IMR-90 (cell line): ENCODE data around the gene PLCXD1. TPM values are rescaled to one million over a fixed set of nuclear protein-coding genes. Genes with fewer than 3 reads are reported as not detected.
A peak's percentile ranks its signal among the peaks of the same experiment; 100 is the strongest.

Experiments
- ATAC-seq: fragments of 200-7000 bp; cut with Tn5 transposase; 2 replicates; pipeline ENCODE4 v1.9.1; 2020; ENCODE audit warnings: low read depth, mild to moderate bottlenecking, moderate library complexity
- BruUV-seq: library from RNA; stranded (reverse); fragments of 400-500 nt; replicated peaks from 2 replicates; lab custom pipeline; 2021; lab: Mats Ljungman, UMichigan
- CTCF ChIA-PET: fragments of 300-600 bp; formaldehyde crosslinking; extraction: SDS; loops from one replicate; lab custom pipeline; 2021; ENCODE audit warnings: antibody characterized with exemption; lab: Yijun Ruan, JAX
- POLR2A ChIA-PET: fragments of 300-600 bp; sonication (Branson Sonifier 250); formaldehyde crosslinking; loops from one replicate; lab custom pipeline; 2022; ENCODE audit warnings: antibody characterized with exemption; ENCODE audit not compliant: unreplicated experiment; lab: Charles Lee
- DNase-seq: peaks from one replicate; pipeline ENCODE4 v3.0.0; 2013
- H2AFZ ChIP-seq: replicated peaks from 2 replicates; pipeline ENCODE3; 2013; ENCODE audit warnings: low read length, mild to moderate bottlenecking; ENCODE audit not compliant: poor library complexity
- H2AK5ac ChIP-seq: 2 replicates; pipeline ENCODE4 v1.6.1; 2013; ENCODE audit warnings: low read depth, low read length, inconsistent platforms
- H2AK9ac ChIP-seq: replicated peaks from 2 replicates; pipeline ENCODE3; 2013; ENCODE audit warnings: mild to moderate bottlenecking, low read depth, low read length, moderate library complexity; ENCODE audit not compliant: poor library complexity
- H2BK120ac ChIP-seq: 2 replicates; pipeline ENCODE4 v1.6.1; 2013; ENCODE audit warnings: low read depth, low read length, inconsistent platforms
- H2BK15ac ChIP-seq: 3 replicates; pipeline ENCODE4 v1.6.1; 2013; ENCODE audit warnings: low read depth, low read length, inconsistent platforms
- H2BK20ac ChIP-seq: 2 replicates; pipeline ENCODE4 v1.6.1; 2013; ENCODE audit warnings: low read depth, mild to moderate bottlenecking, inconsistent platforms, low read length, moderate library complexity
- H2BK5ac ChIP-seq: 2 replicates; pipeline ENCODE4 v1.6.1; 2013; ENCODE audit warnings: mild to moderate bottlenecking, low read depth, low read length, inconsistent platforms; ENCODE audit not compliant: poor library complexity, severe bottlenecking
- H3K14ac ChIP-seq: replicated peaks from 2 replicates; pipeline ENCODE4 v1.6.1; 2013; ENCODE audit warnings: low read depth, low read length, inconsistent platforms
- H3K18ac ChIP-seq: 2 replicates; pipeline ENCODE4 v1.6.1; 2013; ENCODE audit warnings: low read depth, low read length, control low read depth
- H3K23ac ChIP-seq: 2 replicates; pipeline ENCODE4 v1.6.1; 2013; ENCODE audit warnings: low read depth, low read length, inconsistent platforms
- H3K27ac ChIP-seq: 2 replicates; pipeline ENCODE4 v1.5.1; 2013; ENCODE audit warnings: mild to moderate bottlenecking, control low read depth, low read length; ENCODE audit not compliant: insufficient read depth
- H3K27me3 ChIP-seq: 2 replicates; pipeline ENCODE4 v1.6.1; 2013; ENCODE audit warnings: low read length; ENCODE audit not compliant: control insufficient read depth, insufficient read depth
- H3K36me3 ChIP-seq: 2 replicates; pipeline ENCODE4 v1.6.1; 2013; ENCODE audit warnings: low read length, mixed read lengths; ENCODE audit not compliant: control insufficient read depth, insufficient read depth
- H3K4ac ChIP-seq: 2 replicates; pipeline ENCODE4 v1.6.1; 2013; ENCODE audit warnings: low read depth, low read length, inconsistent platforms
- H3K4me1 ChIP-seq: 2 replicates; pipeline ENCODE4 v1.6.1; 2013; ENCODE audit warnings: low read length, mixed read lengths; ENCODE audit not compliant: control insufficient read depth, insufficient read depth
- H3K4me2 ChIP-seq: 2 replicates; pipeline ENCODE4 v1.6.1; 2013; ENCODE audit warnings: low read depth, mild to moderate bottlenecking, control low read depth, low read length, moderate library complexity
- H3K4me3 ChIP-seq: 2 replicates; pipeline ENCODE4 v1.5.1; 2013; ENCODE audit warnings: low read depth, mild to moderate bottlenecking, control low read depth, low read length, moderate library complexity; ENCODE audit not compliant: insufficient read depth
- H3K56ac ChIP-seq: 2 replicates; pipeline ENCODE4 v1.6.1; 2013; ENCODE audit warnings: low read length, inconsistent platforms; ENCODE audit not compliant: insufficient read depth; ENCODE audit errors: extremely low read depth
- H3K79me1 ChIP-seq, 2 experiments: 2 replicates each; pipeline ENCODE4 v1.6.1; 2013; ENCODE audit warnings: low read length in 2 of 2, inconsistent platforms in 1 of 2, low read depth in 1 of 2
- H3K9ac ChIP-seq: 2 replicates; pipeline ENCODE4 v1.6.1; 2013; ENCODE audit warnings: low read depth, low read length, control low read depth
- H3K9me1 ChIP-seq: 2 replicates; pipeline ENCODE4 v1.6.1; 2013; ENCODE audit warnings: low read length, inconsistent platforms; ENCODE audit not compliant: insufficient read depth
- H3K9me3 ChIP-seq: 2 replicates; pipeline ENCODE4 v1.6.1; 2013; ENCODE audit warnings: low read length; ENCODE audit not compliant: control insufficient read depth, insufficient read depth
- H4K20me1 ChIP-seq: 2 replicates; pipeline ENCODE4 v1.6.1; 2013; ENCODE audit warnings: low read length, inconsistent platforms; ENCODE audit not compliant: insufficient read depth
- H4K5ac ChIP-seq: 2 replicates; pipeline ENCODE4 v1.6.1; 2013; ENCODE audit warnings: mild to moderate bottlenecking, low read depth, low read length, control low read depth
- H4K8ac ChIP-seq, 2 experiments: 2 replicates each; pipeline ENCODE4 v1.6.1; 2013; ENCODE audit warnings: low read depth in 2 of 2, low read length in 2 of 2, control low read depth in 1 of 2, inconsistent platforms in 1 of 2
- H4K91ac ChIP-seq: 2 replicates; pipeline ENCODE4 v1.6.1; 2013; ENCODE audit warnings: low read depth, low read length, inconsistent platforms; ENCODE audit not compliant: insufficient read depth
- BHLHE40 ChIP-seq: fragments of 150-350 bp; IDR thresholded peaks from 2 replicates; pipeline ENCODE4 v1.6.1; 2016; ENCODE audit warnings: mild to moderate bottlenecking, low read depth, low read length
- CEBPB ChIP-seq: IDR thresholded peaks from 2 replicates; pipeline ENCODE4 v1.6.1; 2012; ENCODE audit warnings: low read depth, low read length, improper control_type of control experiment
- CHD1 ChIP-seq: IDR thresholded peaks from 2 replicates; pipeline ENCODE4 v1.6.1; 2012; ENCODE audit warnings: low read depth, low read length, improper control_type of control experiment
- FOS ChIP-seq: fragments of 150-350 bp; IDR thresholded peaks from 2 replicates; pipeline ENCODE4 v1.6.1; 2016; ENCODE audit warnings: low read depth, low read length
- MAFK ChIP-seq: IDR thresholded peaks from 2 replicates; pipeline ENCODE4 v1.6.1; 2012; ENCODE audit warnings: low read depth, low read length, improper control_type of control experiment
- MAZ ChIP-seq: IDR thresholded peaks from 2 replicates; pipeline ENCODE4 v1.6.1; 2012; ENCODE audit warnings: low read depth, mild to moderate bottlenecking, low read length, improper control_type of control experiment, moderate library complexity, borderline replicate concordance
- MXI1 ChIP-seq: IDR thresholded peaks from 2 replicates; pipeline ENCODE4 v1.6.1; 2012; ENCODE audit warnings: low read depth, mild to moderate bottlenecking, low read length, moderate library complexity, borderline replicate concordance
- NFE2L2 ChIP-seq: fragments of 150-350 bp; IDR thresholded peaks from 2 replicates; pipeline ENCODE4 v1.6.1; 2016; ENCODE audit warnings: low read depth, mild to moderate bottlenecking, low read length
- POLR2A ChIP-seq: IDR thresholded peaks from 2 replicates; pipeline ENCODE4 v1.6.1; 2012; ENCODE audit warnings: mild to moderate bottlenecking, low read depth, low read length
- RCOR1 ChIP-seq: IDR thresholded peaks from 2 replicates; pipeline ENCODE4 v1.6.1; 2012; ENCODE audit warnings: mild to moderate bottlenecking, low read length, improper control_type of control experiment; ENCODE audit not compliant: insufficient replicate concordance
- RFX5 ChIP-seq: IDR thresholded peaks from 2 replicates; pipeline ENCODE4 v1.8.0; 2012; ENCODE audit warnings: low read depth, mild to moderate bottlenecking, low read length, moderate library complexity
- SMC3 ChIP-seq: fragments of 150-350 bp; IDR thresholded peaks from 2 replicates; pipeline ENCODE4 v1.6.1; 2016; ENCODE audit warnings: low read depth, mild to moderate bottlenecking, antibody characterized with exemption, low read length, moderate library complexity
- WGBS, 2 experiments: methylation state at CpG; one replicate each; pipeline versions ENCODE4 v1.1.5 to v1.1.7; 2013; ENCODE audit warnings: missing lambda C conversion rate in 2 of 2; ENCODE audit not compliant: insufficient read length in 1 of 2; ENCODE audit errors: extremely low coverage in 2 of 2; 5-methylcytosine and 5-hydroxymethylcytosine counted together
- dilution Hi-C: fragments of 300-500 bp; cut with HindIII; formaldehyde crosslinking; loops from one replicate; pipeline ENCODE4 v1.14.3; 2018; ENCODE audit warnings: low sequenced_read_pairs; ENCODE audit not compliant: unreplicated experiment
- in situ Hi-C: fragments of 300-500 bp; cut with MboI; formaldehyde crosslinking; loops from 3 replicates; pipeline ENCODE4 v1.14.3; 2019; ENCODE audit warnings: low sequenced_read_pairs, inconsistent platforms, mixed read lengths
- intact Hi-C: fragments of 100-400 bp; cut with micrococcal nuclease; formaldehyde crosslinking; loops from 2 replicates; pipeline ENCODE4 v1.10.0; 2022
- polyA plus RNA-seq, 3 experiments: library from polyadenylated mRNA; depleted of rRNA; stranded (reverse); fragments of >200 nt; gene quantifications; 2 replicates each; pipeline ENCODE4 v1.2.3, GENCODE V29; 2012; ENCODE audit warnings: low replicate concordance in 1 of 3
- total RNA-seq: library from RNA; depleted of rRNA; stranded (reverse); fragments of >200 nt; gene quantifications from 2 replicates; pipeline ENCODE4 v1.2.3, GENCODE V29; 2012
- TF ChIP-seq, protein P1 (sequence below): fragments of 150-350 bp; IDR thresholded peaks from 2 replicates; pipeline ENCODE4 v1.6.1; 2016; ENCODE audit warnings: low read depth, mild to moderate bottlenecking, low read length, moderate library complexity, borderline replicate concordance
- TF ChIP-seq, protein P2 (sequence below): fragments of 150-350 bp; IDR thresholded peaks from 2 replicates; pipeline ENCODE4 v1.6.1; 2017; ENCODE audit warnings: mild to moderate bottlenecking, antibody characterized with exemption, low read length, low read depth
- TF ChIP-seq, protein P3 (sequence below): conservative IDR thresholded peaks from 2 replicates; pipeline ENCODE4 v1.5.1; 2012; ENCODE audit warnings: mild to moderate bottlenecking, low read depth, low read length, improper control_type of control experiment

Gene PLCXD1
- total and polyA plus RNA-seq, 2 of the 4 experiments (the other 2 are of a cell fraction) = 16.7 to 17.7 TPM

DNA sequence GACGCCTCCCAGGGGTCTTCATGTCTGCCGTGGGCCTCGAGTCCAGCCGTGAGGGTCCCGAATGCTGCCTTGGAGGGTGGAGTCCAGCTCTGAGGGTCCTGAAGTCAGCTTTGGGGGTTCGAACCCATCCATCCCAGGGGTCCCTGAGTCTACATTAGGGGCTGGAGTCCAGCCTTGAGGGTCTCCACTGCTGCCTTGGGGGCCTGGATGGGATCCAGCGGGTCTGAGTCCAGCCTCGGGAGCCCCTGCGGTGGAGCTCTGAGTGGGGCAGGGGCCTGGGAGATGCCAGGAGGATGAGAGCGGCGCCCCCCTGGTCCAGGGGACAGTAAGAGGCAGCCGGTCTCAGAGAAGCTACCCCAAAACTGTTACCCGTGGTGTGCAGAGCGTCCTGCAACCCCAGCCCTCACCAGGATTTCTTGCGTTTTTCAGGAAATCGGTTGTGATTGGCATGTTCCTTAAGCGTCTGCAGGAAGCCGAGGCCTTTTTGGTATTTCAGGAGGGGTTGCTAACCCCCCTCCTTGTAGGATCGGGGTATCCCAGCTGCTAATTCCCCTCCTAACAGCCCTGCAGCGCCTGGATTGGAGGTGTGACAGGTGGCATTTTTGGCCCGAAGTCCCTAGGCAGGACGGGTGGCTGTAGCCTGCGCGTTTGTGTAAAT, 39.1 kb downstream of the PLCXD1 start:
- no peak overlapping the region for H2BK5ac ChIP-seq
- peak overlapping the region; percentile 88 for H3K4me2 ChIP-seq
- intact Hi-C loops (no loop called here), in situ Hi-C loops (no loop called here), dilution Hi-C loops (no loop called here)
- peaks cover 0 to 13% of the 10 kb centered on the region in 2 experiments; a peak in 2 of 4 replicates for H3K79me1 ChIP-seq
- no peak overlapping the region; the same call in 1 of the 2 replicates for H3K18ac ChIP-seq
- 0 out of 2 replicates have a peak overlapping the region, but pooled peaks have one; percentile 4 for H2AK5ac ChIP-seq
- H2BK20ac ChIP-seq = no peak overlapping the region; the same call in 1 of the 2 replicates
- H4K8ac ChIP-seq = peak overlapping the region in 1 of 2 experiments; percentile 40; a peak in 2 of 4 replicates
- peak overlapping the region; percentile 36 for H3K4ac ChIP-seq
- H3K14ac ChIP-seq = peak overlapping the region; percentile 82; the same call in 1 of the 2 replicates
- H4K20me1 ChIP-seq = no peaks in the 10 kb centered on the region
- ChIA-PET CTCF (no interaction called here), POLR2A (no interaction called here)
- no TSS peak for BruUV-seq
- ATAC-seq = no peak
- WGBS, 2 experiments = 8% methylated on average over 5 of the region's 24 CpGs; no CpG with 5 or more reads in 1 of the 2 experiments
- peak overlapping the region; percentile 79 for H3K4me3 ChIP-seq
- peak overlapping the region; percentile 47; the same call in 1 of the 2 replicates for H3K56ac ChIP-seq
- no peak overlapping the region for H2BK15ac ChIP-seq
- H3K9me1 ChIP-seq = no peaks in the 10 kb centered on the region
- H3K4me1 ChIP-seq = peaks cover 2% of the 10 kb centered on the region; the same call in 1 of the 2 replicates
- peak overlapping the region; percentile 53 for H2AFZ ChIP-seq
- H2AK9ac ChIP-seq = peak overlapping the region; percentile 99
- no peaks in the 10 kb centered on the region for H3K9me3 ChIP-seq
- H2BK120ac ChIP-seq = no peak overlapping the region
- H3K27me3 ChIP-seq = no peaks in the 10 kb centered on the region
- peak; percentile 10 for DNase-seq
- no peak overlapping the region for H4K91ac ChIP-seq
- H3K27ac ChIP-seq = peak overlapping the region; percentile 60
- peak overlapping the region; percentile 80 for H3K9ac ChIP-seq
- H4K5ac ChIP-seq = no peak overlapping the region
- H3K23ac ChIP-seq = peak overlapping the region; percentile 38; the same call in 1 of the 2 replicates
- peaks cover 5% of the 10 kb centered on the region for H3K36me3 ChIP-seq
- no peak; the same call in 1 of the 2 replicates for TF ChIP-seq POLR2A
- TF ChIP-seq MXI1 = no peak
- no peak for TF ChIP-seq MAZ
- TF ChIP-seq MAFK = no peak
- TF ChIP-seq RCOR1 = no peak
- TF ChIP-seq, protein P1, sequence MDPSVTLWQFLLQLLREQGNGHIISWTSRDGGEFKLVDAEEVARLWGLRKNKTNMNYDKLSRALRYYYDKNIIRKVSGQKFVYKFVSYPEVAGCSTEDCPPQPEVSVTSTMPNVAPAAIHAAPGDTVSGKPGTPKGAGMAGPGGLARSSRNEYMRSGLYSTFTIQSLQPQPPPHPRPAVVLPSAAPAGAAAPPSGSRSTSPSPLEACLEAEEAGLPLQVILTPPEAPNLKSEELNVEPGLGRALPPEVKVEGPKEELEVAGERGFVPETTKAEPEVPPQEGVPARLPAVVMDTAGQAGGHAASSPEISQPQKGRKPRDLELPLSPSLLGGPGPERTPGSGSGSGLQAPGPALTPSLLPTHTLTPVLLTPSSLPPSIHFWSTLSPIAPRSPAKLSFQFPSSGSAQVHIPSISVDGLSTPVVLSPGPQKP = no peak
- no peak for TF ChIP-seq CEBPB
- TF ChIP-seq, protein P2, sequence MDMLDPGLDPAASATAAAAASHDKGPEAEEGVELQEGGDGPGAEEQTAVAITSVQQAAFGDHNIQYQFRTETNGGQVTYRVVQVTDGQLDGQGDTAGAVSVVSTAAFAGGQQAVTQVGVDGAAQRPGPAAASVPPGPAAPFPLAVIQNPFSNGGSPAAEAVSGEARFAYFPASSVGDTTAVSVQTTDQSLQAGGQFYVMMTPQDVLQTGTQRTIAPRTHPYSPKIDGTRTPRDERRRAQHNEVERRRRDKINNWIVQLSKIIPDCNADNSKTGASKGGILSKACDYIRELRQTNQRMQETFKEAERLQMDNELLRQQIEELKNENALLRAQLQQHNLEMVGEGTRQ = no peak
- no peak for TF ChIP-seq RFX5
- TF ChIP-seq BHLHE40 = no peak
- no peak for TF ChIP-seq NFE2L2
- no peak for TF ChIP-seq SMC3
- TF ChIP-seq CHD1 = no peak
- no peak for TF ChIP-seq FOS
- TF ChIP-seq, protein P3, sequence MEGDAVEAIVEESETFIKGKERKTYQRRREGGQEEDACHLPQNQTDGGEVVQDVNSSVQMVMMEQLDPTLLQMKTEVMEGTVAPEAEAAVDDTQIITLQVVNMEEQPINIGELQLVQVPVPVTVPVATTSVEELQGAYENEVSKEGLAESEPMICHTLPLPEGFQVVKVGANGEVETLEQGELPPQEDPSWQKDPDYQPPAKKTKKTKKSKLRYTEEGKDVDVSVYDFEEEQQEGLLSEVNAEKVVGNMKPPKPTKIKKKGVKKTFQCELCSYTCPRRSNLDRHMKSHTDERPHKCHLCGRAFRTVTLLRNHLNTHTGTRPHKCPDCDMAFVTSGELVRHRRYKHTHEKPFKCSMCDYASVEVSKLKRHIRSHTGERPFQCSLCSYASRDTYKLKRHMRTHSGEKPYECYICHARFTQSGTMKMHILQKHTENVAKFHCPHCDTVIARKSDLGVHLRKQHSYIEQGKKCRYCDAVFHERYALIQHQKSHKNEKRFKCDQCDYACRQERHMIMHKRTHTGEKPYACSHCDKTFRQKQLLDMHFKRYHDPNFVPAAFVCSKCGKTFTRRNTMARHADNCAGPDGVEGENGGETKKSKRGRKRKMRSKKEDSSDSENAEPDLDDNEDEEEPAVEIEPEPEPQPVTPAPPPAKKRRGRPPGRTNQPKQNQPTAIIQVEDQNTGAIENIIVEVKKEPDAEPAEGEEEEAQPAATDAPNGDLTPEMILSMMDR = no peak
